ENCODE data around the gene WDR5B. TPM values are rescaled to one million over a fixed set of nuclear protein-coding genes. Genes with fewer than 3 reads are reported as not detected.
A peak's percentile ranks its signal among the peaks of the same experiment; 100 is the strongest.

The WDR5B gene
- total and polyA plus RNA-seq, 10 of the 15 experiments (the other 5 are each of a cell fraction or from before 2014, with no cell fraction given): 1.7 to 7.9 (median 3.3) TPM

GRCh38 chr3:122396511-122396910 lies 19.4 kb downstream of the WDR5B start (continued):
- no peak for TF ChIP-seq SP1 (IDR thresholded peaks at IDR 0.05; ENCODE audit: low read depth, low read length)
- TF ChIP-seq, protein P1, sequence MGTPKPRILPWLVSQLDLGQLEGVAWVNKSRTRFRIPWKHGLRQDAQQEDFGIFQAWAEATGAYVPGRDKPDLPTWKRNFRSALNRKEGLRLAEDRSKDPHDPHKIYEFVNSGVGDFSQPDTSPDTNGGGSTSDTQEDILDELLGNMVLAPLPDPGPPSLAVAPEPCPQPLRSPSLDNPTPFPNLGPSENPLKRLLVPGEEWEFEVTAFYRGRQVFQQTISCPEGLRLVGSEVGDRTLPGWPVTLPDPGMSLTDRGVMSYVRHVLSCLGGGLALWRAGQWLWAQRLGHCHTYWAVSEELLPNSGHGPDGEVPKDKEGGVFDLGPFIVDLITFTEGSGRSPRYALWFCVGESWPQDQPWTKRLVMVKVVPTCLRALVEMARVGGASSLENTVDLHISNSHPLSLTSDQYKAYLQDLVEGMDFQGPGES (IDR thresholded peaks at IDR 0.05): no peak
- TF ChIP-seq CREM (IDR thresholded peaks at IDR 0.05; ENCODE audit: low read depth): no peak
- no peak for TF ChIP-seq BHLHE40 (IDR thresholded peaks at IDR 0.05; ENCODE audit: borderline replicate concordance in 1 of 2, low read depth in 2 of 2, low read length in 1 of 2)
- TF ChIP-seq MEF2A (IDR thresholded peaks at IDR 0.05; ENCODE audit: insufficient read depth, low read depth, low read length): no peak

GRCh38 chr3:122395582-122395981 lies 20.3 kb downstream of the WDR5B start:
- H3K4me1 ChIP-seq (ENCODE audit: control insufficient read depth, insufficient read depth, low read length): no peaks in the 10 kb centered on the region
- in situ Hi-C loops (cut with MboI): no loop called here
- TF ChIP-seq NFXL1 (IDR thresholded peaks at IDR 0.05; ENCODE audit: borderline replicate concordance): no peak
- no peak for TF ChIP-seq ZNF24 (IDR thresholded peaks at IDR 0.05)
- TF ChIP-seq IRF4 (IDR thresholded peaks at IDR 0.05; ENCODE audit: low read depth, low read length): no peak
- no peak for TF ChIP-seq SMAD1 (IDR thresholded peaks at IDR 0.05; ENCODE audit: low read depth, partially characterized antibody)
- no peak for TF ChIP-seq ZNF217 (IDR thresholded peaks at IDR 0.05)
- no peak for TF ChIP-seq RCOR1 (conservative IDR thresholded peaks at IDR 0.05; ENCODE audit: low read depth, low read length)
- no peak for TF ChIP-seq CHD1 (IDR thresholded peaks at IDR 0.05; ENCODE audit: low read depth, low read length)
- ChIA-PET POLR2A (interaction anchor here (0.9 kb wide), 1 partner anchor 9 kb away, joined by 3 read pairs; no protein-coding TSS in a partner anchor), CTCF (interaction anchor here (0.9 to 1.3 kb wide), 2 partner anchors 11 to 12 kb away, joined by 3 to 4 read pairs; partner anchors contain the start of gene FAM162A), SMC1A (ENCODE audit: uncharacterized antibody, unreplicated experiment) (interaction anchor here (0.6 to 1.4 kb wide), 5 partner anchors 10 to 139 kb away, joined by 3 to 5 read pairs (median 3); partner anchors contain the start of gene FAM162A), RAD21 (ENCODE audit: unreplicated experiment) (interaction anchor here (0.9 to 1.1 kb wide), 2 partner anchors 11 to 21 kb away, joined by 3 read pairs; partner anchors contain the start of genes FAM162A and WDR5B)
- no peak overlapping the region for H3K4me2 ChIP-seq (ENCODE audit: control insufficient read depth, insufficient read depth)
- 0 out of 3 replicates have a peak, but pooled peaks have one; percentile 16 for ATAC-seq
- WGBS (ENCODE audit: insufficient coverage, insufficient replicate concordance, low lambda C conversion rate, missing lambda C conversion rate): 67% methylated on average over 3 of the region's 3 CpGs
- H3K9ac ChIP-seq (ENCODE audit: control insufficient read depth, insufficient read depth, low read length): no peak overlapping the region
- peaks cover 2 to 6% of the 10 kb centered on the region in 2 experiments; a peak in 2 of 4 replicates for H3K36me3 ChIP-seq (ENCODE audit: control insufficient read depth in 2 of 2, insufficient read depth in 2 of 2, low read length in 1 of 2)
- BruUV-seq (replicated peaks): no TSS peak
- H4K20me1 ChIP-seq (ENCODE audit: control insufficient read depth, insufficient read depth): no peaks in the 10 kb centered on the region
- H3K4me3 ChIP-seq: no peak overlapping the region
- FAIRE-seq: no peak
- H3K27me3 ChIP-seq (replicated peaks in 1 of 2; ENCODE audit: control insufficient read depth in 2 of 2, insufficient read depth in 2 of 2, low read length in 1 of 2): no peaks in the 10 kb centered on the region
- H3K27ac ChIP-seq (ENCODE audit: control insufficient read depth, insufficient read depth): no peak overlapping the region
- intact Hi-C loops (cut with micrococcal nuclease; ENCODE audit: unreplicated experiment): loop anchor here (10.0 kb wide), 2 partner anchors 139 to 629 kb away; partner anchors contain the start of gene SEMA5B
- no peak overlapping the region for H2AFZ ChIP-seq (ENCODE audit: control insufficient read depth, low read depth, low read length)
- DNase-seq (ENCODE audit: low read depth, low spot score): no peak
- peaks cover 13% of the 10 kb centered on the region for H3K79me2 ChIP-seq (ENCODE audit: control insufficient read depth, insufficient read depth, low read length)
- no peaks in the 10 kb centered on the region for H3K9me3 ChIP-seq (replicated peaks; ENCODE audit: control insufficient read depth, insufficient read depth, low read length)

Measured in GM12878 (cell line).